ENCODE results near the gene PHEX.

The PHEX gene

GRCh38 chrX:22040184-22040583 lies 8.1 kb downstream of the PHEX start:
- DNase-seq (ENCODE audit: low spot score), result no peak

DNA sequence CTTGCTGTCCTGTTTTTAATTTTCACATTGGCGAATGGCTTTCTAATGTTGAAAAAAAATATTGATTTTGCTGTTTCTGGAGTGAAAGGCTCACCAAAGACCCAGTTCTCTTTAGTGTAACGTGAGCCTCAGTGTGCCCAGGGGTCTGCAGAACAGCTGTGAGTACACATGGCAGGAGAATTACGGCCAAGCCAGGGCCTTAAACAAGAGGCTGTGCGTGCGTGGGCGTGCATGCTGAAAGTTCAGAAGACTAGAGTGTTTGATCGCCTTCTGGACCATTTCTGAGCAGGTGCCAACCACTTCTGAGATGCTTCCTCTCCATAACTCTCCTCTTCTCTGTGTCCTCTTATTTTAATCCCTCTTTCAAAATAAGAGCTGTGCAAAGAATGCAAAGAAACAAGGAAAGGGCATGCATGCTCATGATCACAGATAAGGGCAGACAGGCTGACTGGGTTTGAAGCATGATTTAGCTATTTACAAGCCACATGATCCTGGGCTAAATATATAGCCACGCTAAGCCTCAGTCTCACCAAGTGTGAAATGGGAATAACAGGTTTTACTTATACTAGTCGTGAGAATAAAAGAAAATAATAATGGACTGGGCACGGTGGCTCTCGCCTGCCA lies 9.9 kb downstream of the PHEX start:
- DNase-seq (ENCODE audit: low spot score), result no peak

- no peak for DNase-seq (ENCODE audit: low spot score)
Observed at GRCh38 chrX:22043872-22044271, 11.7 kb downstream of the PHEX start.

GRCh38 chrX:22047468-22047867 lies 15.3 kb downstream of the PHEX start:
- DNase-seq (ENCODE audit: low spot score), result no peak

GRCh38 chrX:22053481-22053880 lies 21.4 kb downstream of the PHEX start:
- DNase-seq (ENCODE audit: low spot score), result no peak

DNA sequence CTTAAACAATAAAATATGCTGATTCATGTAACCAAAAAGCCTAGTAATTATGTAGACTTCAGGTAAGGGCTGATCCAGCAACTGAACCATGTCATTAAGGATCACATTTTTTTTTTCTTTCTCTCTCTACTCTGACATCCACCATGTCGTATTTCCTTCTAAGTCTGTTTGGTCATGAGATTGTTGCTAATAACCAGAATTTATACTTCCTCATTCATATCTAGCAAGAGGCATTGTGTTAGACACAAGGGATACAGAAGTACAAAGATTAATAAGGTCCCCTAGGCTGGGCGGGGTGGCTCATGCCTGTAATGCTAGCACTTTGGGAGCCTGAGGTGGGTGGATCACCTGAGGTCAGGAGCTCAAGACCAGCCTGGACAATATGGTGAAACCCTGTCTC lies 24.1 kb downstream of the PHEX start:
- DNase-seq (ENCODE audit: low spot score), result no peak

DNA sequence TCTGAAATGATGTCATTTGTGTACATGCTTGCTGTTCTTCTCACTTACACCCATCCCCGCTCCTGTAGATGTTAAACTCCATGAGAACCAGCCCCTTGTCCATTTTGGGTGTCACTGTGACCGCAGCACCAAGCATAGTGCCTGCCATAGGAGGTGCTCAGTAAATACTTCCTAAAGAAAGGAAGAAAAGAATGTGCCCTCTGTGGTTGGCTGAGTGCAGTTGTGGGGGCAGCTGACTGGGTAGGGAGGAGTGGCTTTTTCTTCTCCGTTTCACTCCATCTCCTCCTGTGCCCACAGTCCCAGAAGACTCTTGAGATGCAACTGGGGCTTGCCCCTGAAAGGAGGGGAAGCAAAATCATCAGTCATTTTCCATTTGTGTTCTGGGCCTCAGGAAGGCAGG lies 25.5 kb downstream of the PHEX start:
- no peak for DNase-seq (ENCODE audit: low spot score)

DNA sequence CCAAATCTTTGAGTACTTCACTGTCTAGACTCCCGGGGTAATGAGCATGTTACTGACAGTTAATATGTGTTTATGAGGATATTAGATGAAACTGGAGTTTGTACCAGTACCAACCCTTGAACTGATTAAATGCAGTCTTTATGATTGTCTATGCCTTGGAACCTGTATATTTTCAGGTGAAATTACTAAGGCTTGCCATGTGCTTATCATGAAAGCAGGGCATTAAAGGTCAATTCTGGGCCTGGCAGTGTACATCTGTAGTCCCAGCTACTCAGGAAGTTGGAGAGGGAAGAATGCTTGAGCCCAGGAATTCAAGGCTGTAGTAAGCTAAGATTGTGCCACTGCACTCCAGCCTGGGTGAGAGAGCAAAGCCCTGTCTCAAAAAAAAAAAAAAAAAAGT lies 27.6 kb downstream of the PHEX start:
- no peak for DNase-seq (ENCODE audit: low spot score)

DNA sequence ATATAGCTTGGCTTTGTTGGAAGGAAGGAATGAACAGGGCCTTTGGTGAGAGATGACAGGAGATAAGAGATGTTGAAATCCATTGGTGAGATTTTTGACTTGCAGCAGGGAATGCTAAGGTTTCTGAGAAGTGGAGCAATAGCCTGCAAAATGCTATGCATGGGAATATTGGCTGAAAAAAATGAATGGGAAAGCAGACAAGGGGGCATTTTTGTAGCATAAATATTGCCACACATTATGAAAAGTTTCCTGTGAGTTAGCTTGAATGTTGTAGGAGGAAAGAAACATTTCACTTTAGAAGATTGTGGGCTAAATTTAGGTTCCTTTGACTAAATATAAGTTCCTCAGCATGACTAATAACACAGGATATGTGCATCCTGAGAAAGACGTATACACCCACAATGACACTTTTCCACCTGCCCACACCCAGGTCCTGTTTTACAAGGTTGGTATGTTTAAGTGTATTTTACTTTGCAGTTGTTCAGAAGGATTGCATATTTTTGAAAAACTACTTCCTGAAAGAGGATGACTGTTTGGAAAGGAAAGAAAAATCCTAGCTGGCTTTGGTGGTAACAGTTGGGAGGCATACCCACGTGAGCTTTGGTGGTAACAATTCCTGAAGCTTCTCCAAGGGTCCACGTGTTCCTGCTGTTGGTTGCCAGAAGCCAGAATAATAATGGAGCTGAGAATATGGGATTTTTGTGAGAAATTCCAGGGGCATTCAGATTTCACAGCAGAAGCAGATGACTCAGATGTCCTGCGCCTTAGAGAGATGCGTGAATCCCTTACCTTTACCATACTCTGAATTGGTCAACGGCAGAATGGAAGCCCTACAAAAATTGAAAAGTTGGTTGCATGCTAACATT lies 28.5 kb downstream of the PHEX start:
- peak; percentile 21 for DNase-seq (ENCODE audit: low spot score)

GRCh38 chrX:22063284-22063683 lies 31.2 kb downstream of the PHEX start:
- DNase-seq (ENCODE audit: low spot score), result peak; percentile 74

GRCh38 chrX:22069586-22069985 lies 37.5 kb downstream of the PHEX start:
- no peak for DNase-seq (ENCODE audit: low spot score)

- DNase-seq (ENCODE audit: low spot score), result no peak
Observed at GRCh38 chrX:22073928-22074327, 41.8 kb downstream of the PHEX start.

- DNase-seq (ENCODE audit: low spot score), result no peak
Observed at GRCh38 chrX:22078117-22078516, 46.0 kb downstream of the PHEX start.

DNA sequence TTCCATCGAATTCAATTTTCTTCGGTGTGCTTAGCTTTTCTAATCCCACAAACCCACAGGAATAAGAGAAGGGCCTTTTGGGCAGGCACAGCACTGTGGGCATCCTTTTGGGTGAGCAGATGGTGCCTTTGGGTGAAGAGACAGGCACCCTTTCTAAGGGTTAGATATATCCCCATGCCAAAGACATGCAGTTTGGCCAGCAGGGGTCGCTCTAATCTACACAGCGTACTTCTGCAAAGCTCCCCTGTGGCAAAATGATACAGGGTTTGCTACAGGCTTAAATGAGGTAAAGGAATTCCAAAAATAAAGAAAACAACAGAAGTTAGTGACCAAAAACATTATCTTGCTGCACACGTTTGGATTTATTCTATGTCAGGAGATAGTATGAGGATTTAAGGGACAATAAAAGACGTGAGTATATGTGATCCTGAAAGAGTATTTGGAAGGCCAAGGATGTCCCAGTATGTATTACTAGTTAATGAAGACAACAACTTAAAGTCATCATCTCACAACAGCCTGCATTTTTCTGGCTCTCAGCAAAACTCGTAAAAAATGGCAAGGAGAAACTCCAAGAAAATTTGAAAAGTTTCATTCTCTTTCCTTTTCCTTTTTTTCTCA lies 49.5 kb downstream of the PHEX start:
- DNase-seq (ENCODE audit: low spot score), result peak; percentile 36

- no peak for DNase-seq (ENCODE audit: low spot score)
Observed at GRCh38 chrX:22086003-22086402, 53.9 kb downstream of the PHEX start.

- DNase-seq (ENCODE audit: low spot score), result no peak
Observed at GRCh38 chrX:22087011-22087557, 55.0 kb downstream of the PHEX start.

DNA sequence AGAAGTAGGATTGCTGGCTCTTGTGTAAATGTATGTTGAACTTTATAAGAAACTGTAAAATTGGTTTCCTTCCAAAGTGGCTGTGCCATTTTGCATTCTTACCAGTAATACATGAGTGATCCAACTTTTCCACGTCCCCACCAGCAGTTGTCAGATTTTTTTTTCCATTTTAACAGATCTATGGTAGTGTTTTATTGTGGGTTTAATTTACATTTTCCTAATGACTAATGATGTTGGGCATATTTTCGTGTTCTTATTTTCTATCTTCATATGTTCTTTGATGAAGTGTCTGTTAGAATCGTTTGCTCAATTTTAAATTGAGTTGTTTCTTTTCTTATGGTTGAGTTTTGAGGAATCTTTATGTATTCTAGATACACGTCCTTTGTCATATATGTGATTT lies 56.2 kb downstream of the PHEX start:
- no peak for DNase-seq (ENCODE audit: low spot score)

DNA sequence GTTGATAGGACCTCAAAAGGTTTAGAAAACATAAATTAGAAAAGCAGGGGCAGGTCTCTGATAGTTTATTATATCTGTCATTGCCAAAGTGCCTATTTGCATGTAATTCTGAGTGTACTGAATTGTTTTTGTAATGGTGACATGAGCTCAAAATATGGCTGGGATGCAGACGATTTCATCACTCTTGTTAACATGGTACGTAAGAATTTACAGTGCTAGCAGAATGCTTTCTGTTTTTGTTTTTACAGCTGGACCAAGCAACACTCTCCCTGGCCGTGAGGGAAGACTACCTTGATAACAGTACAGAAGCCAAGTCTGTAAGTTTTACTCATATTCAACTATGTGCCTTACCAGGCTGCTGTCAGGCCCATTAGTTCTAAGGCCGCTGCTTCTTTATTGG lies 58.1 kb downstream of the PHEX start:
- DNase-seq (ENCODE audit: low spot score), result no peak

GRCh38 chrX:22093550-22093949 lies 61.4 kb downstream of the PHEX start:
- DNase-seq (ENCODE audit: low spot score), result no peak

DNA sequence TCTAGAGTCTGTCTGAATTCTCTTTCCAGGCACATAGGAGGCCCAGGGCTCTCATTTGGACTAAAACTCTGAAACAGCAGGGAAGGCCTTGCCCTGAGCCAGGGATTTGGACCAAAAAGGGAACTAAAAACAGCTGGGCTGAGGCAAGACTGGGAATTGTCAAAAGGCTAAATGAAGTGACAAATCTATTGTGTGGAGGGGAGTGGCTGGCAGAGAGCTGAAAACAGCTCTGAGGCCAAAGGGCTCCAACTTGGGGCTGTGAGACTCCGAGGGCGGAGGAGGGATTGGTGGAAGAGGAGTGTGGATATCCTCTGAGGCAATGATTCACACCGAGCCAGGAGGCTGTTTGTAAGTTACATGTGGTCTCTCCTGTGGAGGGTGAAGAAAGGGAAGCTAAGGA lies 63.2 kb downstream of the PHEX start:
- DNase-seq (ENCODE audit: low spot score), result no peak

GRCh38 chrX:22095856-22096255 lies 63.7 kb downstream of the PHEX start:
- DNase-seq (ENCODE audit: low spot score), result no peak

DNA sequence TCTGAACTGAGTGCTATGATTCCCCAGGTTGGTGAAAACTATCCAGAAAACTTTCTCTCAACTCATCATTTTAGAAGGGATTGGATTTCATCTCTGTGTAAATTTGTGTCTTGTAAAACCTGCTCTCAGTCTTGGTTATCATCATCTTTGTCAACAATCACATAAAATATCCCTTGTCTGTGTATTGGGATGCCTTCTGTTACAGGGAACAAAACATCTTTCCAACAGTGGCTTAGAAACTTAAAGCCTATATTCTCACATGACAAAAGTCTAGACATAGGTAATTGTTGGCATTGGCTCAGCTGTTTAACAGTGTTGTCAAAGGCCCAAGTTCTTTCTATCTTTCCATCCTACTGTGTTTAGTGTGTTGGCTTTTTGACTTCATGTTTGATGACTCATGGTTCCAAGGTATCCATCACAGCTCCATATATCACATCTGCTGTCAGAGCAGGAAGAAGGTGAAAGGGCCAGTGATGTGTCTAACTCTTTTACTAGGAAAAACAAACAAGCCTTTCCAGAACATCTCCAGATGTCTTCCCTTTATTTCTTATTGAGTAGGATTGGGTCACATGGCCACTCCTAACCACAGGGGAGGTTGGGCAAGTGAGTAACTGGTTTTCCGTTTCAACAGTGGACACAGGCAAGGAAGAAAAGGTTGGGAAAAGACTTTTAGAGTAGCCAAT lies 65.0 kb downstream of the PHEX start:
- DNase-seq (ENCODE audit: low spot score), result peak; percentile 11
